Kidney tubule cell (primary cell): ENCODE measurements around the gene HS3ST3A1.

ENCODE experiments used
- DNase-seq: peaks from one replicate; pipeline ENCODE4 v3.0.0-alpha.2; 2018; ENCODE audit warnings: low spot score

The HS3ST3A1 gene

DNA sequence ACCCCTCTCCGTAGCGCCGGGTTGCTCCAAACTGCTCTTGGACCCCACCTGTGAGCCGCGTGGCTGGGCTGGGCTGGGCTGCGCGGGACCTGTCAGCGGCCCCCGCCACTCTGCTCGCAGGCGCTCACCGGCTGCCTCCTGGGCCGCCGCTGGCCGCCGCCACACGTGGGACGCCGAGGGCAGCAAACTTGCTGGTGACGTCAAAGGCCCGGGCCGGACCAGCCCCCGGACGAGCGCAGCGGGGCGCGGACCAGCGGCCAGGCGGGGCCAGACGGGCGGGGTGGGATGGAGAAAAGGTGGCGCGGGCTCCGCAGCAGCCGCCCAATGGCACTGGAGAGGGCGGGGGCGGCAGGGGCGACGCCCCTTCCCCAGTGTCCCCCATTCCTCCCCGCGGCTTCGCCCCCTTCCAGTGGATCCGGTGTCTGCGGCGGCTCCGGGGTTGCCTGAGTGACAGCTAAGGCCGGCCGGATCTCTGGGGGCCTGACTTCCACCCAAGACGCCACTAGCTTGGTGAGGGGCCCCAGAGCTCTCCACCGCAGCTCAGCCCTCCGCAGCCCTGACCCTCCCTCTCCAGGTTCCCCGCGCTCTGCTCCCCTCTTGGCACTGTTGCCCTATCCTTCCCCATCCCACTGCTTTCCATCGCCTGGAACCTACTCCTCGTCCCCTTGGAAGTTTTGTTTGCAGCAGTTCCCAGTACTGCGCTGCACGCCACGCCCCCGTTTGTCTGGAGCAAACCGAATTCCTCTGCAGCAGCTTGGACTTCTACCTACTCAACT, at the start of gene HS3ST3A1:
Gene HS3ST3A1 (minus strand): TSS at position 154 of the 776 bp plus-strand sequence. CDS start 800 bp downstream, outside the sequence.
- peak; percentile 54 for DNase-seq

DNA sequence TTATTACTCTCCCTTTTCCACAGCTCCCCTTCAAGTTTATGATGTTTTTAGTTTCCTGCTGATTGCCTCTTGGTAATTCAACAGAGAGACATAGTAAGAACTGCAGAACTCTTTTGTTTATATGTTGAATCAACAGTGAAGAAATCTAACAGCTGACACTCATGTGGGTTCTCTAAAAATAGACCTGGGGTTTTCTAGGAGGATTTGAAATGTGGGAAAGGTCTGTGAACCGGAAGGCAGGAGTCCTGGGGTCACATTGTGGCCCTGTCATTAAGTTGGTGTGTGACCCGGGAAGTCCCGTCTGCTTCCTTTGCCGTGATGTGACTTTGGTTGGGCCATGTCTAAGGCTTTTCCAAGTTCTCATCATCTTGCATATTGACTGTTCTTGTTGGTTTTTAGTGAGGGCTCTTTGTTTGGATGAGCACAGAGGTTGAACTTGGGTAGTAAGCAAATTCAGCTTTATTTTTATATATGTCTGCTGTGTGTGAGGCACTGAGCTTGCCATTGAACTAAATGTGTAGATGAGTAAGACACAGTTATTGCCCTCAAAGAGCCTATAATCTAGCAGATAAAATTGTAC, 48.5 kb upstream of the HS3ST3A1 start:
- DNase-seq = no peak

DNA sequence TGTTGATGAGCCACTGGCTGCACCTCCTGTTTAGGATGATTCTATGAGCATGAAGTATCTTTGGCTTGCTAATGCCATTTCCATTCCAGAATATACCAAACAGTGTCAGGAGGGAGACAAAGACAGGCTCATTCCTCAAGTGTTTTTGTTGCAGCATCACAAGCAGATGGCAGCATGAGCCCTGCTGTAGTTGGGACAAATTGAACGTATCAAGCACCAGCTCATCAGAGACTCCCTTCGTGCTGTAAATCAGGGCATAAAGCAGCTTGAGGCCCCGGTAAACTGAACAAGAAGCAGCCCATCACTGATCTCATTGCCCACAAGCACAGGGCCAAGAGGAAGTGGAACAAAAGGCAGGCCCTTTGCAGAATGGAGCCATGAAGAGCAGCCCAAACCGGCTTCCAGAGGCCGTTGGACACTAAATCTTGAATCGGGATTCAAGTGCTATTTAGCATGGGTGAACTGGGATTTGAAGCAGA, 45.9 kb upstream of the HS3ST3A1 start:
- no peak for DNase-seq

DNA sequence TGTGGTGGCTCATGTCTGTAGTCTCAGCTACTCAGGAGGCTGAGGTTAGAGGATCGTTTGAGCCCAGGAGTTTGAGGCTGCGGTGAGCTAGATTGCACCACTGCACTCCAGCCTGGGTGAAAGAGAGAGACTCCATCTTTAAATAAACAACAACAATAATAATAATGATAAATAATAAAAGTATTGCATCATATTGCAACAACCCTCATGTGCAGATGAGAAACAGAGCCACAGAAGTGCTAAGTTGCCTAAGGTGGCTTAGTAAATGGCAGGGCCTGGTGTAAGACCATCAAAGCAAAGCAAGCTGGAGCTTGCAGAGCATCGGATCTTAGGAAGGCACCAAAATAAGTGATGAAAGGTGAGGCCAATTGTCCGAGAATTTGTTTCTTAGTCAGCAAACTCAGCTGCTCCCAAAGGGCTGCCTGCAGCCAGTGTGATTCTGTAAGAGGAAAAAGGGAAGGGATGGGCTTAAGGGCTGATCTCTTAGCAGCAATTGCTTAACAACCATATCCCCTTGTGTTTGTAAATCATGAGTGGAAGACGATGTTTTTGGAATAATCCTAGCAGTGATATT, 45.3 kb upstream of the HS3ST3A1 start:
- no peak for DNase-seq

DNA sequence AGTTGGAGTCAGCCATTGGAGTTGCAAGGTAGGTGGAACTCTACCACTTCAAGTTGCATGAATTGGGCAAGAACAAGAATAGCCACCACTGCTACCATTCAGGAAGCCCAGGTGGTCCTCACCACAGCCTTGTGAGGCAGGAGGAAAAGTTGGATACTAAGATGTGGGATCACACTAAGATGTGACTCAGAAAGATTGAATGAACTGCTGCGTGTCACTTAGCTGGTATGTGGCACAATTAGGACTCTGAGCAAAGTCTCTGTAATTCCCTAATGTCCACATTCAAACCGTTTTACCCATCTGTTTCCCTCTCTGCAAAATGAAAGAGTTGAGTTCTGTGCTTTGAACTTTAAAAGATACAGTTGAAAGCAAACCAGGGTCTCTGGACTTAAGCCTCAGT, 44.7 kb upstream of the HS3ST3A1 start:
- no peak for DNase-seq

DNA sequence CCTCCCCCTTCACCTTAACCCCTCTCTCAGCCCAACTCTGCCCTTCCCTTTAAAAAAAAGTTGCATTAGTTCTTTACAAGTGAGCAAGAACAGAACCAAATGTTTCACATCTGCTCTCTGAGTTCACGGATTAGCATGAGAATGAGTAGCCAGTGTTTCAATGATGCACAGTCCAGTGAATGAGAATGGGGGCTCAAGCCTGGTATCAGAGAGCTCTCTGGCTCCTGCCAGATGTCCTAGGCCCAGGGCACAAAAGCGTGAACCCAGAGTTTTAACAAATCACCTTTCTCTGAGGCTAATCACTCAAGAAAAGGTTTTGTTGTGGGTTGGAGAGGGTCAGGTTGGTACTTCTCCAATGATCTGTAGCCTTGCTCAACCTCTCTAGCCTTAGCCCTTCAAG, 41.5 kb upstream of the HS3ST3A1 start:
- DNase-seq = no peak

DNA sequence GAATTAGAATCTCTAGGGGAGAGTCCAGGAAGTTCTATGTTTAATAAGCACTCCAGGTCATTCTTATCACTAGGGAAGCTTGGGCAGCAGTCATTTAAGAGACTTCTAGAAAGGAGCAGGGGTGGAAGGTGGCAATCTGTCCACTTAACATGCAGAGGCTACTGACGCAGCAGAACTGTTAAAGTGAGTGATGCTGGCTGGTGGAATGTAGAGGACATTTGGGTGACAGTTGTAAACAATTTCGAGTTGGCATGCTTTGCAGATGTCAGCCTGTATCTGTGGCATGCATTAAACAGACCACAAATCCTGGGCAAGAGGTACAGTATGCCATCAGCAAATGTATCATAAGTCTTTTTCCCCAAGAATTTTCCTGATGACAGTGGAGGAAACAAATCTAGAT, 40.5 kb upstream of the HS3ST3A1 start:
- DNase-seq = no peak

DNA sequence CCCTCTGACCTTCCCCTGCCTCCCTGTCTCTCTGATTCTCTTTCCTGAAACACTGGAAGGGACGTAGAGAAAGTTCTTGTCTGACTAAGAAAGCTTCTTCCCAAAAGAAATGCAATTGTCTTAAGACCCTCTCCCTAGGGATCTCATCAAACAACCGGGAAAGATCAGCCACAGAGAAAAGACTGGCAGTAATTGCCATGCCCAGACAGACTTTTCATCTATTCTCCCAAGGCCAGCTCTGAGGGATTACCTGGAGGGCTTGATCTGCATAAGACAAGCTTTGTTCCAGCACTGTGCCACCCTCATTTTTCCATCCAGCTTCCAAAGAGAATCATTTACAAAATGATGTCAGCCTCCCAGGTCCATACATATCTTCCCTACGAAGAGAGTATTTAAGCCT, 38.8 kb upstream of the HS3ST3A1 start:
- no peak for DNase-seq

DNA sequence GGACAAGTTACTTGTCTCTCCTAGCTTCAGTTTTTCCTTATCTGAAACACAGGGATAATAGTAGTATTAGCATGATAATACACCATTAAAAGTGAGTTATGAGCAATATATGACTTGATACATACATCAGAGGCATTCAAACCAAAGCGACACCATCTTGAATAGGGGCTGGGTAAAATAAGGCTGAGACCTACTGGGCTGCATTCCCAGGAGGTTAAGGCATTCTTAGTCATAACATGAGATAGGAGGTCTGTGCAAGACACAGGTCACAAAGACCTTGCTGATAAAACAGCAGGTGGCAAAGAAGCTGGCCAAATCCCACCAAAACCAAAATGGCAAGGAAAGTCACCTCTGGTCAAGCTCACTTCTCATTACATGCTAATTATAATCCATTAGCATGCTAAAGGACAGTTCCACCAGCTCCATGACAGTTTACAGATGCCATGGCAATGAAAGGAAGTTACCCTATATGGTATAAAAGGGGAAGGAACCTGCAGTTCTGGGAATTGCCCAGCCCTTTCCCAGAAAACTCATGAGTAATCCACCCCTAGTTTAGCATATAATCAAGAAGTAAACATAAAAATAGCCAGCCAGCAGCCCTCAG, 37.2 kb upstream of the HS3ST3A1 start:
- DNase-seq = no peak

DNA sequence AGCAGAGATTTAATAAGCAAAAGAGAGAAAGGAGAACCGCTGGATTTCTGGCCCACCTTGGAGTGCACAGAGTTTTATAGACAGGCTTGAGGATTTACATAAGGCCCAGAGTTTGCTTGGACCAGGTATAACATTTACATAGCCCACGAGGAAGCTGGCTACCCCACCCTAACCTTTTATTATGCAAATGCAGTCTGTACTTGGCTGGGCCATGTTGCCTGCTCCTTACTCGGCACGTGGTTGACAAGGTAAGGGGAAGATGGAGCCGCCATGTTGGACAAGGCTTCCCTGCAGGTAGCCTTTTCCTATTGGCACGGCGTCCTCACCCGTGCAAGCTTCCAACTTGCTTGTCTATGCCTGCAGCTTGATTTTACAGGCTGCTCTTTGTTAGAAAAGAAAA, 35.2 kb upstream of the HS3ST3A1 start:
- DNase-seq = no peak

DNA sequence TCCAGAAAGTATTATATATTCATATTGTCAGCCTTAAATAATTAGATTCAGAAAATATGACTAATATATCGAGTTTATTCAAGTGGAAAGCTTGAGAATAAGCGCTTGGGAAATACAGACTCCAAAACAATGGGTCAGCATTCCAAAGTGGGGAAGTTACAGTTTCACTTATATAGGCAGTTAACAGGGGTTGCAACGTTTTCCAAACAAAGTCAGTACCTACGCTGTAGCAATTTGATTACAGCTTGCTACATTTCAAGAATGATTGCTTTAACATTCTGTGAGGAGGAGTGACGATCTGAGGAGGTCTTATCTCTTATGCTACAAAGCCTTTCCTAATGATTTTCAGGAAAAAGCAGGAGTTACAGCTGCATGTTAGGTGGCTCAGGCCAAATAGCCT, 34.2 kb upstream of the HS3ST3A1 start:
- DNase-seq = no peak

DNA sequence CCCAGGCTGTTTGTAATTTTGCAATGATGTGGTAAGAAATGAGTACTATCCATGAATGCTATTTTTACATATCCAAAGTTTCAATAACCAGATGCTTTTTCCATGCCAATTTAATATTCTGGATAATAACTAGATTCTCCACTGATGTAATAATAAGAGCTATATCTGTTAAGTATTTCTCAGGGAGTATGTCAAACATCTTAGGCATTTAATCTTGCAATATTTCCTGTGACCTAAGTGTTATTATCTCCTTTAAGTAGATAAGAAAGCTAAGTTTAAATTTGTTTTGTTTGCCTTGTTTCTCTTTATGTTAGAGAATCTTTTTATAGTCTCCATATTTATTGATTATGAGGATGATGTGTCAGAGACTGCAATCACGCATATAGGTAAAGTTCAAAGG, 32.3 kb upstream of the HS3ST3A1 start:
- no peak for DNase-seq

DNA sequence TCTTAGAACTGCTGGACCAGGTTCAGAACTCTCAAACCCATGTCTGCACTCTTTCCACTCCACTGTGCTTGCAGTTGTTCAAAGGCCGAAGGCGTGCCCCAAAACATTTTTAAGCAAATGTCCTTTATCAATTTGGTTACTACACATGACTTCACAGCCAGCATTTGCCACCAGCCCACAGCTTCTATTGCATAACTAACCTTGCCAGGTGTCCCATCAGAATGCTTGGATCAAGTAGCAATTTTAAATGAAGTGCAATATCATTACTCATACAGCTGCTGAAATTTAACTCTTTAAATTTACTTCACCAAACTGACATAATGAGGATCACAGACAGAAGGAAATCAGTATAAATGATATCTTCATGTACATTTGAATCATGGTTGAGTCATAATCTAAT, 29.8 kb upstream of the HS3ST3A1 start:
- DNase-seq = no peak

DNA sequence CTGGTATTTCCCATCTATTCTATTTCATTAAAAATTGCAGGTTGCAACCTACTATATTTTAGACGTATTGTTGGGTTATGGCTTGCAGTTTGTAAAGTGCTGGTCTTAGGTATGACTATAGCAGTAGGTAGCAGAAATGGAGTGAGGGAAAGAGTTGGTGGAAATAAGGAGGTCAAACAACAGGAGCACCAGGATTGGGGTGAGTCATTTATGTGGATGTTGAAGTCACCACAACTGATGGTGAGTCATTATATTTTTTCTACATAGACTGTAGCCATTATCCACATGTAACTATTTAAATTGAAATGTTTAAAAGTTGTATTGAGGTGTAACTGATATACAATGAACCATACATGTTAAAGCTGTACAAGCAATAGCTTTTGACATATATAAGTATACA, 25.0 kb upstream of the HS3ST3A1 start:
- DNase-seq = peak; percentile 50

DNA sequence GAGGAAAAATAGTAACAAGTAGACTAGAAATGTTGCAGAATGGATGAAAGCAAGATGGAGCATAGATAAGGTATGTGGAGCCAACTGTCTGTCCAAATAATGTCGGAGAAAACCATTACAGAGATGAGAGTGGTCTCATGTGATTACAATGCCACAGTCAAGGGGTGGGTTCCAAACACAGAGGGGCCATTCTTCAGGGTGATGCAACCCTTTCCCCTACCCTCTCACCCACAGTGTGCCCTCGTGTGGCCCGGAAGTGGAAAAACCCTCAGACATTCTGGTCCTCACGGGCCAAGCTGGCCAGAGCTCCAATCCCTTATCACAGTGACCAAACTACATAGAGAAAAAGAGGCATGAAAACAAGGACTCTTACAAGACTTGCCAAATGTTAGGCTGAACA, 17.7 kb upstream of the HS3ST3A1 start:
- DNase-seq = no peak

DNA sequence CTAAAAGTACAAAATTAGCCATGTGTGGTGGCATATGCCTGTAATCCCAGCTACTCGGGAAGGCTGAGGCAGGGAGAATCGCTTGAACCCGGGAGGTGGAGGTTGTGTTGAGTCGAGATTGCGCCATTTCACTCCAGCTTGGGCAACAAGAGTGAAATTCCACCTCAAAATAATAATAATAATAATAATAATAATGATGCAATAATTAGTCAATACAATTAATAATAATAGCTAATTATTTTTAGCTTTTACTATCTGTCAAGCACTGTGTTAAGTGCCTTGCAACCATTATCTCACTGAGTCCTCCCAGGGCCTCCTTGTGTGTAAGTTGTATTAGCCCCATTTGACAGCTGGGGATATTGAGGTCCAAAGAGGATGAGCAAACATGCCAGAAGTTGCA, 14.3 kb upstream of the HS3ST3A1 start:
- no peak for DNase-seq

DNA sequence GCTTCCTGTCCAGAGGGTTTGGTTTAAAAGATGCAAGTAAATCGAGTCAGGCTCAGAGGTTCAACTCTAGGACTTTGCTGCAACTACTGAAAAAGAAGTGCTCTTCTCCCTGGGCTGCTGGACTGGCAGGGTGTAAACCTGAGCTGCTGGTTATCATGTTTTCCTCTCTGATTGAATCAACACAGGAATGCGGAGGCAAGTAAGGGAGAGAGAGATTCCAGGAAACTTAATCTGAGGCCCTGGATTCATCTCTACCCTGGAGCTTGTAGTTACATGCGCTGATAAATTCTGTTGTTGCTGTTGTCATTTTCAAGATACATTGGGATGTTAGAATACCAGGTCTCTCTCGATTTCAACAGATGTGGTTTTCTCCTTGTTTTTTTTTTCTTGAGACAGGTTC, 8.2 kb upstream of the HS3ST3A1 start:
- DNase-seq = no peak

DNA sequence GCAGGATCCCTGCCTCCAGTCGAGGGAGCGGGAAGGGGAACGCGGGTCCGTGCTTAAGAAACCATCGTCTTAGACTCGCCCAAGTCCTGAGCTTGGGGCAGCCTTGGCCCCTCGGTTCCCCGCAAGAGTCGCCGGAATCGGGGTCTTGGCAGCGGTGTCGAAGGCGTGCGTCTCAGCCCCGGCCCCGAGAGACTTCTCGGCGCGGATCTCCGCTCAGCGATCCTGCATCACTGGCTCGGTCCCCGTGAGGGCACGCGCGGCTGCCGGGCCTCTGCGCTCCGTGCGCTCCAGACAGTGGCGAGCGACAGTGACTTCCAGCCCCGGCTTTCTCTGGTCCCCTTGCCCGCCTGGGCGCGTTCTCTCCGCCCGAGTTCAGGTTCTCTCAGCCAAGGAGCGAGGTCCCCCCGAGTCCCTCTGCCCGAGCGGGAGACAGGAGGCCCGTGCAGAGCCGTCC, 380 bp downstream of the HS3ST3A1 start:
- DNase-seq = no peak

DNA sequence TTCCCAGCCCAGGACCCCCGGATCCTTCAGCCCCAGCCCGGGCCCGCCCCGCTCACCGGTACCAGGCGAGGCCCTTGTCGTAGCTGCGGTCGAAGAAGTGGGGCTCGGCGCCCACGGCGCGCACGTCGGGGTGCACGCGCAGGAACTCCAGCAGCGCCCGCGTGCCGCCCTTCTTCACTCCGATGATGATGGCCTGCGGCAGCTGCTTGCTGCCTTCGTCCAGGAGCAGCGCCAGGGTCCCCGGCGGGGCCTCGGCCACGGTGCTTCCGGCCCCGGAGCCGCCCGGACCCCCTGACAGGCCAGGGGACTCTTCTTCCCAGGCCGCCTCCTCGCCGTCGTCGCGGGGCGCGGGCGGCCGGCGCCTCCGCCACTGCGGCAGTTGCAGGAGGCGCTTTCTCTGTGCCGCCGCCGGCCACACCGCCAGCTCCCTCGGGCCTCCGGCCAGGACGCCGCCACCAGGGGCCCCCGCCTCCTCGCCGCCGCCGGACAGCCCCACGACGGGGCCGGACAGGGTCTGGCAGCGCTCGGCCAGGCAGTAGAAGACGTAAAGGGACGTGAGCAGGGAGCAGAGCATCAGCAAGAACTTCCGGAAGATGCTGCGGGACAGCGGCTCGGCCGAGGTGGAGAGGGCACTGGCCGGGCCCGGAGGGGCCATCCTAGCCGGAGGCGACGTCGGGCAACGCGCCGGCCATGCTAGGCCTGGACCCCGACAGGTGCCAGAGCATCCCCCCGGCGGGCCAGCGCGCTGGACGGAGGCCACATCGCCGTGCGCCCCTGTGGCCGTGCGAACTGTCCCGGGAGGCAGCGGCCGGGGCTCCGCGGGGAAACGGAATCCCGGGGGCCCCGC, 1.0 kb downstream of the HS3ST3A1 start:
- no peak for DNase-seq

DNA sequence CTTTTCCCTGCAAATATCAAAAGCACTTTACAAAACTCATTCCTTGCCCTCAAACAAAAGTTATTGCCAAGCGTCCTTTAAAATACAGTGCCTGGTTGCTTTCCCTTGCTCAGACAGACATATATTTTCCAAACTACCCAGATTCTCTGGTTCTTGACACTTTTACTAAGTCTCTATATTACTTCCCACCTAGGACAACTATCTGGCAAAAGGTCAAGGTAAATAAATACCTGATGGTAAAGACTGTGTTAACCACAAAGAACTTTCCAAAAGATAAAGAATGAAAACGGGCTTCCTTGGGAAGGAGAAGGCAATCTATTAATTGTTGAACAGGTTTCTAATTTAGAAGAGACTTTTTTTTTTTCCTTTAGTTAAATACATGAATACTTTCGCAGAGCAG, 1.9 kb downstream of the HS3ST3A1 start:
- no peak for DNase-seq

DNA sequence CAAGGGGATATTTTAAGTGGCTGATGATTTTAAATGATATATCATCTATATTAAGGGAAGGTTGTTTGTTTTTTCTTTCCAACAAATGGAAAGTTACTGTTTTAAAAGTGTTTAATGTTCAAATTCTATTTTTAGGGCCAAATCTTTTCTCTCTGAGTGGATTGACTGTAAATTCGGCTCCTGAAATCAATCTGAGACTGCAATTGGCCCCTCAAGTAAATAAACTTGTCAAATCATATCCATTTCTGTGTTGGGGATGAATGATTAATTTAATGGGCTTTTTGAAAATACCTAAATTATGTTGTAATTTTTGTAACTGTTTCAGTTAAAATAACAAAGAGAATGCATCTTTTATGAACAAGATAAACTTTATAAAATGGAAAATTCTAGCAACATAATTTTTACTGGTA, 2.6 kb downstream of the HS3ST3A1 start:
- DNase-seq = no peak
